A673 (cell line): ENCODE data around the gene RBM45.

Experiments
- CTCF ChIP-seq: fragments of 300-800, 200-600 bp; sonication (generic); conservative IDR thresholded peaks from 2 replicates; pipeline ENCODE4 v1.5.1; 2017; ENCODE audit warnings: low read depth, mild to moderate bottlenecking, antibody characterized with exemption, low read length, moderate library complexity, mixed read lengths
- EZH2 ChIP-seq: fragments of 200-600 bp; sonication (generic); IDR thresholded peaks from 2 replicates; pipeline ENCODE4 v1.6.1; 2017; ENCODE audit warnings: borderline replicate concordance, low read depth, mild to moderate bottlenecking, mixed read lengths, antibody characterized with exemption, low read length; ENCODE audit not compliant: poor library complexity, severe bottlenecking

GRCh38 chr2:178066324-178066723 lies 45.9 kb upstream of the RBM45 start:
- TF ChIP-seq CTCF (no peak), EZH2 (no peak)
